ENCODE results near the gene ESPL1.

Gene ESPL1

DNA sequence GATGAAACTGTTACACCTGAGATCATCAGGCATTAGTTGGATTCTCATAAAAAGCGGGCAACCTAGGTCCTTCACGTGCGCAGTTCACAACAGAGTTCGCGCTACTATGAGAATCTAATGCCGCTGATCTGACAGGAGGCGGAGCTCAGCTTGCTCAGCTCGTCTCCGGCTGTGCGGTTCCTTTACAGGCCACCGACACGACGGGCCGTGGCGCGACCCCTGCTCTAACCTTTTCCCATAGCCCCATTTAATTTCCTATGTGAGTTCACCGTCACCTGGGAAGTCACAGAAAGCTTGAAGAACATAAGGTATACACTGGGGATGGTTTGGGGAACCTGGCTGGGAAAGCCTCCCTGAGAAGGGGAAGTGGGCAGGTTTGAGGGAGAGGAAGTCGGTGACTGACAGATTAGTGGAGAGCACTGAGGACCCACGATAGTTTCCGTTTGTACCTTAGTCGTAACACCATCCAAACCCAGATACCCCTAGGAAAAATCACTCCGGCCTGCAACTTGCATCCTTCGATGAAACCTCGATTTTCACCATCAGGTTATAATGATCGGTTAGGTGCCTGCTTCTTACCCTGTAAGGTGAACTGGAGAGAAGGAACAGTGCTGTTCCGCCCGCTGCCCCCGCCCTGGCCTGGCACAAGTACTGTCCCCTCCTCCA, 56.1 kb downstream of the ESPL1 start:
- TF ChIP-seq CTCF (IDR thresholded peaks at IDR 0.05), result no peak

GRCh38 chr12:53324779-53325510, 56.8 kb downstream of the ESPL1 start:
- peak; percentile 77 for TF ChIP-seq CTCF (IDR thresholded peaks at IDR 0.05)

DNA sequence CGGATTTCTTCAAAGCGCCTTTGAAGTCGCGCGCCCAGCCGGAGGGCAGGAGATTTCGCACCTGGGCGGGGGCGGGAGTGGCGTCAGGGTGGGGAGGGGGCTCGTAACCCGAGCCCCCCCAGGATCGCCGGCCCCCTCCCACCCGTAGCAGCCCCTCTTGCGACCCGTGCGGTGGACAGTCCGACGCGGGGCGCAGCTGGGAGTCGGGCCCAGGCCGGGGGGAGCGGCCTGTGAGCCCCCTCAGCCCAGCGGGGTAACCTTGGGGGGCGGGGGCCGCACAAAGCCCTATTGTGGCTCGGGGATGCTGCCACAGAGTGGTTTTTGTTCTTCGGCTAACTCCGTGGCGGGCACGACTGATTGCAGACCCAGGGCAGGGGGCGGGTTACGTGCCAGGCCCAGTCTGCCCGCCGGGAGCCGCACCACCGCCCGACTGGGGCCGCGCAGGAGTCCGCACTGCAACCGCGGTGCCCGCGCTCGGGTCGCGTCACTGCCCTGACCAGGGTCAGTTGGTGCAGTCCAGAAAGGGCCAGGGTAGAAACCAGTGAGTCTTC, 57.5 kb downstream of the ESPL1 start:
- no peak for TF ChIP-seq CTCF (IDR thresholded peaks at IDR 0.05)

GRCh38 chr12:53326460-53327185, 58.5 kb downstream of the ESPL1 start:
- TF ChIP-seq CTCF (IDR thresholded peaks at IDR 0.05), result no peak

GRCh38 chr12:53327435-53328042, 59.4 kb downstream of the ESPL1 start:
- TF ChIP-seq CTCF (IDR thresholded peaks at IDR 0.05), result peak; percentile 22; the same call in 1 of the 2 replicates

DNA sequence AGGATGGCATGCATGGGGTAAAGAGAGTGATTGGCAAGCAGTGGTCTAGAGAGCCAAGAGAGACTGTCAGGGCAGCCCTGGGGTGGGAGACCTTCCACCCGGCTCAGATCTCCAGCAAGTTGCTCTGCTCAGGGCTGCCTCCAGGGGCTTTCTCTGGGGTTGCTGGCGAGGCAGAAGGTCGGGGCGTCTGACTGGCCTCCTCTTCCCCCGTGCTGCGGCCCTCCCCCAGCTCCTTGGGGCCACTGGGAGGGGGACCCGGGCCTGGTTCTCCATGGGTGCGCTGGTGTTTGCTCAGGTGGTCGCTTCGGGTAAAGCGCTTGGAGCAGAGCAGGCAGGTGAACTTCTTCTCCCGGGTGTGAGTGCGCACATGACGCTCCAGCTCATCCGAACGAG, 59.9 kb downstream of the ESPL1 start:
- TF ChIP-seq CTCF (IDR thresholded peaks at IDR 0.05), result no peak

DNA sequence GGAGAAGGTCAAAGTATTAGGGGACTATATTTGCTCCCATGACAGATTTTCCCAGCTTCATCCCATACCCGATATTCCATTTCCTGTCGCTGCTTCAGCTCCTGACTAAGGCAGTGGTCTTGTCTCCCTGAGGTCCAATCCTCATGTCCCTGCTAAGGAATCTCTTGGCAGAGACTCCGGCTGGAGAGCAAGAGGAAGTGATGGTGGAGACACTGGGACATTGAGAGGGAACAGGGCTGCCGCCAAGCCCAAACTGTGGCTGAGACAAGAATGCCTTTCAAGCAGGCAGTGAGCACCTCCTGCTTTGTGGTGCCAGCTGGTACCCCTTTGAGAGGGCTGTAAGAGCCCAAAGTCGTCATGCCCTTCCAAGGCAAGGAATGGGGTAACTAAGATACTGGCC, 62.6 kb downstream of the ESPL1 start:
- no peak for TF ChIP-seq CTCF (IDR thresholded peaks at IDR 0.05)
